T-helper 1 cell treated with Interleukin-12 subunit alpha and Interleukin-12 subunit beta and Interleukin-4 antibody, amounts not matched to agents 30 μg/mL and 1 μg/mL, for 36 hours (primary cell): ENCODE data around the gene DOCK3.

Experiments
- H3K27ac Mint-ChIP-seq: one replicate; pipeline ENCODE4 v1.8.0; 2021; ENCODE audit warnings: mild to moderate bottlenecking, mixed read lengths
- H3K27me3 Mint-ChIP-seq: one replicate; pipeline ENCODE4 v1.8.0; 2021; ENCODE audit warnings: low read depth, mixed read lengths
- H3K36me3 Mint-ChIP-seq: one replicate; pipeline ENCODE4 v1.8.0; 2021; ENCODE audit warnings: low read depth, mixed read lengths
- H3K4me1 Mint-ChIP-seq: one replicate; pipeline ENCODE4 v1.8.0; 2021; ENCODE audit warnings: low read depth, mixed read lengths
- H3K4me3 Mint-ChIP-seq: one replicate; pipeline ENCODE4 v1.8.0; 2021; ENCODE audit warnings: mild to moderate bottlenecking, moderate library complexity, mixed read lengths
- H3K9me3 Mint-ChIP-seq: one replicate; pipeline ENCODE4 v1.8.0; 2021; ENCODE audit warnings: mixed read lengths

Gene DOCK3

DNA sequence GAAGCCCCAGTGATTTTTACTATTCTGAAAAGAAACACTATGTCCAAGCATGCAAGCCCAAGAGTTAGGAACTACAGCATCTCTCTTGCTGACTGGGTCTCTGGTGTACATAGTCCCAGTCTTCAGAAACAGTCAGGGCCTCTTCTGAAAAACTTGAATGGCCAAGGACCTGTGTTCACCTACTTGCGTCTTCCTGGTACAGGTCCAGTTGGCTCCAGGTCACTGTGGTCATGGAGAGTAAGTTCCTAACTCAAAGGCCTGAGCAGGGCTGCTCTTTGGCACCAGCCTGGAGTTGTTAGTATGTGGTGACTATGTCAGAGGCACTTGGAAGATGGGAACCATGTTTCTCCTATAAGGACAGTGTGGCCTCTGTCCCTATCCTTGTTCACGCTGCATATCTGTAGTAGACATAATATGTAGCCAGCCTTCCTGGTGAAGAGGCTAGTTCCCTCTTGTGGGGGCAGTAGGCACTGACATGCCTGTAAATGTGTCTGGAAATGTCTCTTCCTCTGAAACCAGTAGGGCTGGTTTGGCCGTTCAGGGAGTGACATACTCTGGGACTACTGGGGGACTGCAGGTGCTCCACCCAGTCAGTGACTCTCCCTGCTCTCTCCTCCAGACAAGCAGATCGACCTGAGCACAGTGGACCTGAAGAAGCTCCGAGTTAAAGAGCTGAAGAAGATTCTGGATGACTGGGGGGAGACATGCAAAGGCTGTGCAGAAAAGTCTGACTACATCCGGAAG lies 713.7 kb downstream of the DOCK3 start:
- Mint-ChIP-seq H3K4me3 (no peak overlapping the region), H3K9me3 (no peaks in the 10 kb centered on the region), H3K4me1 (peaks cover 48% of the 10 kb centered on the region), H3K27me3 (no peaks in the 10 kb centered on the region), H3K27ac (peak overlapping the region; percentile 49), H3K36me3 (peaks cover 44% of the 10 kb centered on the region)

DNA sequence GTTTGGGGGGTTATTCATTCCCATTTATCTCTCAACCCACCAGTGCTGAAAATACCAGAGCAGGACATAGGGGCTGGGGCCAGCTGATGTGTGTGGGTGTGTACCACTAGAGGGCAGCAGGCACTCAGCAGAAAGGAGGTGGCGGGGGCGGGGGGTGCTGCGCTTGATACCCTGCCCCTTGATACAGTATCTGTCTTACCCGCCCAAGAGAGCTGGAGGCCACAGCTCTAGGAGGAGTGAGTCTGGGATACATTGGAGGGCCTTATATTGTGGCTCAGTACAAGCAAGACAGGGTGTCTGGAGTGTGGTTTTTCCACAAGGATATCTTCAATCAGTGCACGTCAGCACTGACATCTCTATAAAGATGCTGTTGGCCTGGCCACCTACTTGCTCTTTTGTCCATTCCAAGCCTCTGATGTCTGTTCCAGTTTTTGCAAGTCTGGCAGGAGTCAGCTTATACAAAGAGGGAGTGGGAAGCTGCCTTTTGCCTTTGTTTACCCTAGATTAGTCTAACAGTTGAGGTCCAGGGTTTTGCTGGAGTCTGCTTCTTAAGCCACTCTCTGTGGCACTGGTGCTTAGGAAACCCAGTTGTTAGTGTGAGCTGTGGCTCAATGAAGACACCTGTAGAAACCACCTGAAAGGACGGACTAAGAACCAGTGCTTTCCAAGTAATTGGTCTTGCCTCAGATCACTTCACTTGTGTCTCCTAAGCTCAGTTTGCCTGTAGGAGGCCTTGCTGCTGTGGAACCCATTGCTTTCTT lies 714.9 kb downstream of the DOCK3 start:
- Mint-ChIP-seq H3K9me3 (no peaks in the 10 kb centered on the region), H3K4me1 (peaks cover 46% of the 10 kb centered on the region), H3K4me3 (no peak overlapping the region), H3K27me3 (no peaks in the 10 kb centered on the region), H3K27ac (peak overlapping the region; percentile 45), H3K36me3 (peaks cover 44% of the 10 kb centered on the region)

- Mint-ChIP-seq H3K27ac (peak overlapping the region; percentile 68), H3K27me3 (no peaks in the 10 kb centered on the region), H3K36me3 (peaks cover 46% of the 10 kb centered on the region), H3K4me3 (peak overlapping the region; percentile 71), H3K4me1 (peaks cover 50% of the 10 kb centered on the region), H3K9me3 (no peaks in the 10 kb centered on the region)
These were observed 715.7 kb downstream of the DOCK3 start for GRCh38 chr3:51390246-51391074.

DNA sequence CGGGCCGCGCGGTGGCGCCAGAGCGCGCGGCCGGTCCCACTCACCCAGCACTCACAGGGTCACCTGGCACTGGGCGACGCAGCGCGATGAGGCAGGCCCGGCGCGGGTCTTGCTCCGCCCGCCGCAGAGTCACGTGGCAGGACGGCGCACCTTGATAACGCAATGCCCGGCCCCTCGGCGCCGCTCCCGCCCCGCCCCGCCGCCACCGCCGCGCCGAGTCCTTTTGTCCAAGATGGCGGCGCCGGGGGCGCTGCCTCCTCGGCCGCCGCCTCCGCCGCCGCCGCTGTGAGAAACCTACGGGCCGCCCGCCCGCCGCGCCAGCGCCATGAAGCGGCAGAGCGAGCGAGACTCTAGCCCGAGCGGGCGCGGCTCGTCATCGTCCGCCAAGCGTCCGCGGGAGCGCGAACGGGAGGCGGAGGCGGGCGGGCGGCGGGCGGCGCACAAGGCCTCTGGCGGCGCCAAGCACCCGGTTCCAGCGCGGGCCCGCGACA lies 716.4 kb downstream of the DOCK3 start, which contains the start of gene RBM15B:
Gene RBM15B (plus strand): TSS at position 211 of the 491 bp plus-strand sequence. CDS start 115 bp downstream, at position 326.
- H3K9me3 Mint-ChIP-seq: no peaks in the 10 kb centered on the region
- peak within 1 kb of the TSS; percentile 82 for H3K4me3 Mint-ChIP-seq
- peaks cover 46% of the 10 kb centered on the region for H3K4me1 Mint-ChIP-seq
- peak within 1 kb of the TSS; percentile 89 for H3K27ac Mint-ChIP-seq
- no peaks in the 10 kb centered on the region for H3K27me3 Mint-ChIP-seq
- H3K36me3 Mint-ChIP-seq: peaks cover 41% of the 10 kb centered on the region

- Mint-ChIP-seq H3K4me1 (peaks cover 46% of the 10 kb centered on the region), H3K4me3 (peak overlapping the region; percentile 82), H3K27me3 (no peaks in the 10 kb centered on the region), H3K9me3 (no peaks in the 10 kb centered on the region), H3K36me3 (peaks cover 42% of the 10 kb centered on the region), H3K27ac (peak overlapping the region; percentile 89)
These were observed 717.0 kb downstream of the DOCK3 start for GRCh38 chr3:51391566-51392354.

- H3K36me3 Mint-ChIP-seq: peaks cover 42% of the 10 kb centered on the region
- H3K27ac Mint-ChIP-seq: peak overlapping the region; percentile 31
- peak overlapping the region; percentile 82 for H3K4me3 Mint-ChIP-seq
- H3K9me3 Mint-ChIP-seq: no peaks in the 10 kb centered on the region
- peaks cover 45% of the 10 kb centered on the region for H3K4me1 Mint-ChIP-seq
- no peaks in the 10 kb centered on the region for H3K27me3 Mint-ChIP-seq
These were observed 717.8 kb downstream of the DOCK3 start for GRCh38 chr3:51392355-51393133.

DNA sequence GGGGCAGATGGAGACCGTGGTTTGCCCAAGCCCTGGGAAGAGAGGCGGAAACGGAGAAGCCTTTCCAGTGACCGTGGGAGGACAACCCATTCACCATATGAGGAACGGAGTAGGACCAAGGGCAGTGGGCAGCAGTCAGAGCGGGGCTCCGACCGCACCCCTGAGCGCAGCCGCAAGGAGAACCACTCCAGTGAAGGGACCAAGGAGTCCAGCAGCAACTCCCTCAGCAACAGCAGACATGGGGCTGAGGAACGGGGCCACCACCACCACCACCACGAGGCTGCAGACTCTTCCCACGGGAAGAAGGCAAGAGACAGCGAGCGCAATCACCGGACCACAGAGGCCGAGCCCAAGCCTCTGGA lies 718.4 kb downstream of the DOCK3 start:
- Mint-ChIP-seq H3K27ac (no peak overlapping the region), H3K27me3 (no peaks in the 10 kb centered on the region), H3K9me3 (no peaks in the 10 kb centered on the region), H3K4me3 (no peak overlapping the region), H3K4me1 (peaks cover 41% of the 10 kb centered on the region), H3K36me3 (peaks cover 38% of the 10 kb centered on the region)

DNA sequence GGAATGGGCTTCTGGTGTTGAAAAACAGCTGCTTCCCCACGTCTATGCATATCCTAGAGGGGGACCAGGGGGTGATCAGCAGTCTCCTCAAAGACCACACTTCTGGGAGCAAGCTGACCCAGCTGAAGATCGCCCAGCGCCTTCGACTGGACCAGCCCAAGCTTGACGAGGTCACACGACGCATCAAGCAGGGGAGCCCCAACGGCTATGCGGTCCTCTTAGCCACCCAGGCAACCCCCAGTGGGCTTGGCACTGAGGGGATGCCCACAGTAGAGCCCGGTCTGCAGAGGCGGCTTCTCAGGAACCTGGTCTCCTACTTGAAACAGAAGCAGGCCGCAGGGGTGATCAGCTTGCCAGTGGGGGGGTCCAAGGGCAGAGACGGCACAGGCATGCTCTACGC lies 718.8 kb downstream of the DOCK3 start:
- H3K27ac Mint-ChIP-seq: peak overlapping the region; percentile 6
- H3K27me3 Mint-ChIP-seq: no peaks in the 10 kb centered on the region
- no peak overlapping the region for H3K4me3 Mint-ChIP-seq
- peaks cover 38% of the 10 kb centered on the region for H3K4me1 Mint-ChIP-seq
- no peaks in the 10 kb centered on the region for H3K9me3 Mint-ChIP-seq
- peaks cover 35% of the 10 kb centered on the region for H3K36me3 Mint-ChIP-seq

DNA sequence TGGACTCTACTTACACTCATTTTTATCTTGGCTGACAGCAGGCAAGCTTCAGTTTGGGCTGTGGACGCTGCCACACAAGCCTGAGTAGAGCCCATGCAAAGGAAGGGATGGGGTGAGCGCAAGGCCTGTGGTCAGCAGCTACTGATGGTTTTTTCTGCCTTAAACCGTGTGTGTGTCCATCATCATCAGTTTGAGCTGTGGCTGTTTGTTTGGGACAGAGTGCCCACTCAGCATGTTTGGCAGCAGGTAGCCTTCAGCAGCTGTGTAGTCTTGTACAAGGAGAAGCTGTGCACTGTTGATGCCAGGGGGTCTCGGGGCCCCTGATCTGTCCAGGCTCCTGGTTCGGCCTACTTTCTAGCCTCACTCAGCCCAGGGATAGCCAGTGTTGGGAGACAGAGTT lies 719.8 kb downstream of the DOCK3 start:
- Mint-ChIP-seq H3K36me3 (peaks cover 29% of the 10 kb centered on the region), H3K27me3 (no peaks in the 10 kb centered on the region), H3K9me3 (no peaks in the 10 kb centered on the region), H3K4me1 (peaks cover 30% of the 10 kb centered on the region), H3K4me3 (no peak overlapping the region), H3K27ac (no peak overlapping the region)

DNA sequence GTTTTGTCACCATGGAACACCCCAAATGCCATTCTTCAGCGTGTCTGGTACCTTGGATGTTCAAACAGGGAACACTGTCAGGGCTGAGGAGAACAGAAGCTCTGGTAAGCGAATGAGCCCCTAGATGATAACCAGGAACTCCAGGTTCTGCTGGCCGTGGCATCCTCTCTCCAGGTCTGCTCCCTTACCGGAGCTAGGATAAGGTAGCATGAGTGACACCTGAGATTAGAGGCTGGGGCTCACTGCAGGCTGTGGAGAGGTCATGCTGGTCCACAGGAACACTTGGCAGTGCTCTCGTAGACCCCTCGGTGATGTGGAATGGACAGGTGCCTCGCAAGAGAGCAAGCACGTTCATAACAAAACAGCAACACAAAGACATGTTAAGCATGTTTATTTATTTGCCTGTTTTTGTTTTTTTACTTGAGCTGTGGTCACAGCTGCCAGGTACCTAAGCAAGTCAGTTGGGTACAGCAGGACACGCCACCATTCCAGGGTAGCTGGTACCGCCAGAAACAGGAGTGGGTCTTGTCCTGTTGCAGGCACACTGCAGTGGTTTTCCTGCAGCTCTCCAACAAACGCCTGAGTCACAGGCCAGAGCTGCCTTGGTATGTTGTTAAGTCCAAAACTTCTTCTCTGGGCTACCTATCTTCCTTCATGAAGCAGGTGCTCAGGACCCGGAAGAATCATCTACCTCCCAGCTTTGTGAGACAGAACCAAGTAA lies 720.9 kb downstream of the DOCK3 start:
- Mint-ChIP-seq H3K36me3 (peaks cover 29% of the 10 kb centered on the region), H3K27ac (peak overlapping the region; percentile 67), H3K27me3 (no peaks in the 10 kb centered on the region), H3K4me1 (peaks cover 27% of the 10 kb centered on the region), H3K9me3 (no peaks in the 10 kb centered on the region), H3K4me3 (no peak overlapping the region)

DNA sequence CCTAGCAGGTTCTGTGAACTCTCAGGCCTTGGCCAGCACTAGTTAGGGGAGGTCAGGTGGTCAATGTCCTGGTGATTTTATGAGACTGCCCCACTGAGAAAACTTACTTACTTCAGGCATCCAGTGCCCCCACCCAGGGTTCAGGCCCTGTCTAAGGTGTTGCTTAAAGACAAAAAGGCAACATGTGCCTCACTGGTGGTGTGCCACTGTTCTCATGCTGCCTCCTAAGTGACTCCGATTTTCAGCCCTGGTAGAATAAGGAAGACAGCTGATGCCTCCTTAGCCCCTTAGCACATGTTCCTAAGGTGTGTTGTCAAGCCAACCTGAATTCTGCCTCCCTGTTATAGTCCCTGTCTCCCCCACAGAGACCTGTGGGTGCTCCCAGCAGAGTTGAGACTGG lies 721.7 kb downstream of the DOCK3 start:
- H3K36me3 Mint-ChIP-seq: peaks cover 29% of the 10 kb centered on the region
- H3K27me3 Mint-ChIP-seq: no peaks in the 10 kb centered on the region
- H3K9me3 Mint-ChIP-seq: no peaks in the 10 kb centered on the region
- H3K27ac Mint-ChIP-seq: peak overlapping the region; percentile 67
- H3K4me1 Mint-ChIP-seq: peaks cover 25% of the 10 kb centered on the region
- H3K4me3 Mint-ChIP-seq: no peak overlapping the region

- no peaks in the 10 kb centered on the region for H3K27me3 Mint-ChIP-seq
- peaks cover 25% of the 10 kb centered on the region for H3K4me1 Mint-ChIP-seq
- H3K36me3 Mint-ChIP-seq: peaks cover 33% of the 10 kb centered on the region
- no peak overlapping the region for H3K4me3 Mint-ChIP-seq
- no peaks in the 10 kb centered on the region for H3K9me3 Mint-ChIP-seq
- no peak overlapping the region for H3K27ac Mint-ChIP-seq
These were observed 722.7 kb downstream of the DOCK3 start for GRCh38 chr3:51397392-51397791.
